Hepatocyte (in vitro differentiated cells): ENCODE results near the gene RABAC1. TPM values are rescaled to one million over a fixed set of nuclear protein-coding genes. Genes with fewer than 3 reads are reported as not detected.
"Not testable (repeated sequence)": the region's sequence is repeated elsewhere in the genome, so short reads cannot be mapped to it uniquely, and the experiment has no call there.

Experiments used
- DNase-seq: peaks from one replicate; pipeline ENCODE4 v3.0.0-alpha.2; 2016; ENCODE audit warnings: low spot score
- H2AFZ ChIP-seq: fragments of 200-600 bp; sonication (generic); 2 replicates; pipeline ENCODE4 v1.6.0; 2016; ENCODE audit warnings: antibody characterized with exemption, mild to moderate bottlenecking
- H3K27ac ChIP-seq: fragments of 200-600 bp; sonication (generic); 2 replicates; pipeline ENCODE4 v1.5.1; 2016; ENCODE audit warnings: mild to moderate bottlenecking
- H3K27me3 ChIP-seq: fragments of 200-600 bp; sonication (generic); 2 replicates; pipeline ENCODE4 v1.6.1; 2016
- H3K36me3 ChIP-seq: fragments of 200-600 bp; sonication (generic); replicated peaks from 2 replicates; pipeline ENCODE4 v1.5.1; 2016; ENCODE audit warnings: low read depth; ENCODE audit not compliant: insufficient read depth
- H3K4me1 ChIP-seq: fragments of 200-600 bp; sonication (generic); 2 replicates; pipeline ENCODE4 v1.5.1; 2016; ENCODE audit warnings: mild to moderate bottlenecking, moderate library complexity; ENCODE audit not compliant: insufficient read depth
- H3K4me2 ChIP-seq: fragments of 200-600 bp; sonication (generic); 2 replicates; pipeline ENCODE4 v1.6.0; 2016
- H3K4me3 ChIP-seq: fragments of 200-600 bp; sonication (generic); 2 replicates; pipeline ENCODE4 v1.5.1; 2016; ENCODE audit warnings: mild to moderate bottlenecking
- H3K79me2 ChIP-seq: fragments of 200-600 bp; sonication (generic); 2 replicates; pipeline ENCODE4 v1.6.0; 2017; ENCODE audit warnings: mild to moderate bottlenecking
- H3K9me2 ChIP-seq: fragments of 200-600 bp; sonication (generic); replicated peaks from 2 replicates; pipeline ENCODE4 v1.6.0; 2017; ENCODE audit warnings: mild to moderate bottlenecking; ENCODE audit not compliant: insufficient read depth
- H3K9me3 ChIP-seq: fragments of 200-600 bp; sonication (generic); 2 replicates; pipeline ENCODE4 v1.5.1; 2016; ENCODE audit warnings: low read depth, mild to moderate bottlenecking
- H4K20me1 ChIP-seq: fragments of 200-600 bp; sonication (generic); 2 replicates; pipeline ENCODE4 v1.6.0; 2016; ENCODE audit warnings: mild to moderate bottlenecking; ENCODE audit not compliant: insufficient read depth, poor library complexity, severe bottlenecking
- CTCF ChIP-seq: fragments of 200-600 bp; sonication (generic); IDR thresholded peaks from 2 replicates; pipeline ENCODE4 v1.5.1; 2016; ENCODE audit warnings: antibody characterized with exemption, mild to moderate bottlenecking; ENCODE audit not compliant: poor library complexity
- EZH2 ChIP-seq: fragments of 200-600 bp; sonication (generic); IDR thresholded peaks from 2 replicates; pipeline ENCODE4 v1.6.1; 2016; ENCODE audit warnings: antibody characterized with exemption, mild to moderate bottlenecking, borderline replicate concordance
- EZH2phosphoT487 ChIP-seq: fragments of 200-600 bp; sonication (generic); IDR thresholded peaks from one replicate; pipeline ENCODE4 v1.6.1; 2018; ENCODE audit warnings: antibody characterized with exemption, mild to moderate bottlenecking, low read depth, moderate library complexity; ENCODE audit not compliant: unreplicated experiment, severe bottlenecking
- WGBS: methylation state at CpG from one replicate; pipeline ENCODE4 v1.1.6; 2016; ENCODE audit warnings: low lambda C conversion rate; ENCODE audit errors: missing lambda C conversion rate; 5-methylcytosine and 5-hydroxymethylcytosine counted together
- polyA plus RNA-seq: library from polyadenylated mRNA; unstranded; fragments of >200 nt; fragmentation: Nextera tagmentation; extraction: Ambion mirVana; gene quantifications from 2 replicates; pipeline ENCODE4 v1.2.1, GENCODE V29; 2016
- total RNA-seq: library from RNA; depleted of rRNA; stranded (reverse); fragments of >200 nt; gene quantifications from 2 replicates; pipeline ENCODE4 v1.2.3, GENCODE V29; 2014

Gene RABAC1
- total and polyA plus RNA-seq, 2 experiments from 2014 or later = 203 to 395 TPM

- no peaks in the 10 kb centered on the region for H3K36me3 ChIP-seq
- H3K27ac ChIP-seq = no peak overlapping the region
- TF ChIP-seq EZH2 (no peak), EZH2phosphoT487 (no peak), CTCF (no peak)
- peak overlapping the region; percentile 44 for H3K4me3 ChIP-seq
- peak overlapping the region; percentile 85 for H2AFZ ChIP-seq
- H4K20me1 ChIP-seq = no peaks in the 10 kb centered on the region
- peaks cover 34% of the 10 kb centered on the region for H3K27me3 ChIP-seq
- 59% methylated on average over 8 of the region's 53 CpGs for WGBS
- H3K9me2 ChIP-seq = no peaks in the 10 kb centered on the region
- H3K4me1 ChIP-seq = no peaks in the 10 kb centered on the region
- H3K4me2 ChIP-seq = peak overlapping the region; percentile 96
- no peaks in the 10 kb centered on the region for H3K9me3 ChIP-seq
- no peak for DNase-seq
- H3K79me2 ChIP-seq = no peaks in the 10 kb centered on the region
Observed at GRCh38 chr19:41940731-41941409, 18.3 kb downstream of the RABAC1 start.

GRCh38 chr19:41939861-41940730 is 19.0 kb downstream of the RABAC1 start:
- no peaks in the 10 kb centered on the region for H3K79me2 ChIP-seq
- 11% methylated on average over 13 of the region's 83 CpGs for WGBS
- no peaks in the 10 kb centered on the region for H3K36me3 ChIP-seq
- H3K9me3 ChIP-seq = no peaks in the 10 kb centered on the region
- peak overlapping the region; percentile 44 for H3K4me3 ChIP-seq
- no peaks in the 10 kb centered on the region for H3K4me1 ChIP-seq
- DNase-seq = peak; percentile 60
- peak; percentile 37 for TF ChIP-seq EZH2
- TF ChIP-seq EZH2phosphoT487 = no peak
- no peaks in the 10 kb centered on the region for H4K20me1 ChIP-seq
- no peaks in the 10 kb centered on the region for H3K9me2 ChIP-seq
- H3K4me2 ChIP-seq = peak overlapping the region; percentile 96
- H3K27ac ChIP-seq = no peak overlapping the region
- peak overlapping the region; percentile 85 for H2AFZ ChIP-seq
- peaks cover 39% of the 10 kb centered on the region for H3K27me3 ChIP-seq

GRCh38 chr19:41939209-41939608 is 19.9 kb downstream of the RABAC1 start:
- not testable (repeated sequence) for DNase-seq, H2AFZ ChIP-seq, H3K4me1 ChIP-seq, H3K79me2 ChIP-seq, H3K36me3 ChIP-seq, H3K9me2 ChIP-seq, H4K20me1 ChIP-seq, H3K4me2 ChIP-seq, H3K9me3 ChIP-seq, H3K27ac ChIP-seq, H3K4me3 ChIP-seq
- peaks cover 44% of the 10 kb centered on the region for H3K27me3 ChIP-seq

GRCh38 chr19:41937525-41938468 is 21.3 kb downstream of the RABAC1 start:
- Histone ChIP-seq H3K4me2 (no peak overlapping the region), H3K36me3 (no peaks in the 10 kb centered on the region), H3K27me3 (peaks cover 58% of the 10 kb centered on the region), H3K27ac (no peak overlapping the region), H3K9me2 (no peaks in the 10 kb centered on the region), H3K4me3 (no peak overlapping the region), H3K9me3 (no peaks in the 10 kb centered on the region), H3K4me1 (no peaks in the 10 kb centered on the region), H2AFZ (no peak overlapping the region), H4K20me1 (no peaks in the 10 kb centered on the region), H3K79me2 (no peaks in the 10 kb centered on the region)
- no peak for TF ChIP-seq EZH2phosphoT487
- no peak for TF ChIP-seq EZH2
- no peak for TF ChIP-seq CTCF
- DNase-seq = no peak
- WGBS = 46% methylated on average over 20 of the region's 22 CpGs
